ENCODE measurements around the gene TRAF5.
"Not testable (repeated sequence)": the region's sequence is repeated elsewhere in the genome, so short reads cannot be mapped to it uniquely, and the experiment has no call there.

- TF ChIP-seq POLR2A, CTCF, POLR2AphosphoS5, EP300 (IDR thresholded peaks at IDR 0.05): not testable (repeated sequence)
Measured at GRCh38 chr1:211399851-211400393, 73.3 kb downstream of the TRAF5 start.
